GM18867 (cell line): ENCODE data around the gene TP63.
"Not testable (repeated sequence)": the region's sequence is repeated elsewhere in the genome, so short reads cannot be mapped to it uniquely, and the experiment has no call there.

ENCODE experiments used
- ATAC-seq: cut with Tn5 transposase; IDR thresholded peaks from one replicate; pipeline ENCODE4 v1.9.1; 2021; ENCODE audit warnings: mild to moderate bottlenecking, moderate library complexity; ENCODE audit not compliant: unreplicated experiment

TP63 gene

GRCh38 chr3:189625071-189625470, 6.1 kb upstream of the TP63 start:
- ATAC-seq = no peak

GRCh38 chr3:189625572-189625971, 5.6 kb upstream of the TP63 start:
- no peak for ATAC-seq

- no peak for ATAC-seq
These were observed 4.9 kb upstream of the TP63 start for GRCh38 chr3:189626286-189626685.

- ATAC-seq = no peak
These were observed 1.3 kb upstream of the TP63 start for GRCh38 chr3:189629803-189630455.

DNA sequence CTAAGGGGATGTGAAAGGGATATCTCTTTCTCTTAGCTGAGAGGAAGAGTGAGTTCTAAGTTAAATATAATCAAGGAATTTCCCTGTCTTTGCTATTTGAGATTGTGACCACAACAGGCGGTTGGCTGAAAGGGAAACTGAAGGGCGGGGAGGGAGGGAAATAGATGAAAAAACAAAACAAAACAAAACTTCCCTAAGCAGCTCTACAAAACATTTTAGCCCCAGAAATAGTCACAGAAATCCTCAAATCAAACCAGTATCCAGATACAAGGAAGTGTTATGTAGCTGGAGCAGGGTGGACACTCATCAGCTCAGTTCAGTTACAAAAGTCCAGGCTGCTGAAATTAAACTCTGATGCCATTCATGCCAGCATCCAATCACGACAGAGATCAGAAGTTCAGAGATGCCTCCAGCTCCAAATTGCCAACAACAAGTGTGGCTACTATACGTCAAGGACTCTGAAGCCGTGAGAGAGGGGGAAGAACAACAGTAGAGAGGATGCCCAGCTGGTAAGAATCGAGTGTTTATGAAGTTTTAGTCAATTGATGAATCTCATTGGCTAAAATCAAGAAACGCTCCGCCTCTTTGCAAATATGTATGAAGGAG, 319 bp upstream of the TP63 start:
- ATAC-seq = peak; percentile 66

DNA sequence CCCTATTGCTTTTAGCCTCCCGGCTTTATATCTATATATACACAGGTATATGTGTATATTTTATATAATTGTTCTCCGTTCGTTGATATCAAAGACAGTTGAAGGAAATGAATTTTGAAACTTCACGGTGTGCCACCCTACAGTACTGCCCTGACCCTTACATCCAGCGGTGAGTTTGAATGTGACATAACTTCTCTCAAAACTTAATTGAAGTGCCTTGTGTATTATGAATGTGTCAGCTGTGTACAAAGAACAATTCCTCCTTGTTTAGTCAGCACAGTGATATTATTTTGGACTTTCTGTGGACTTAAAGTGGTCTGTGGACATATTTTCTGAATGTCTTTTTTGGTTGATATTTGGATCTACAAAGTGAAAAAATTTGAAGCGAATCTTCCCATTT, 220 bp downstream of the TP63 start:
- no peak for ATAC-seq

GRCh38 chr3:189632242-189632641, 1.1 kb downstream of the TP63 start:
- ATAC-seq = no peak

DNA sequence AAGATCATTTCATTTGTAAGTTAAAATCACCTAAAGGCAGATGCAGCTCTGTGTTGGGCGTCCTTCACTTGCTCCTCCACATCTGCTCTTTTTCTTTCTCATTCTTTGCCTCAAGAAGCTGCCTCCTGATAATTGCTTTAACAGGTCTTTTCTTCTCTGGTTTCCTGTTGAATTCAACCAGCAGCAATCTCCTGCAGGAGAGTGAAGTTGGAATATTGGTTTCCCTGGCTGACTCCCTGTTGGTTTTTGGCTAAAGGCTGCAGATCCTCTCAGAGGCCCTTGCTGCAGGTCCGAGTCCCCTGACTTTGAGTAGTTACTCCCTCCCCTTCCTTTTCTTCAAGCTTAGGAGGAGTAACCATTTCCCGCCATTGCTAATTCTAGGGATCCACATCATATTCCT, 4.2 kb downstream of the TP63 start:
- no peak for ATAC-seq

DNA sequence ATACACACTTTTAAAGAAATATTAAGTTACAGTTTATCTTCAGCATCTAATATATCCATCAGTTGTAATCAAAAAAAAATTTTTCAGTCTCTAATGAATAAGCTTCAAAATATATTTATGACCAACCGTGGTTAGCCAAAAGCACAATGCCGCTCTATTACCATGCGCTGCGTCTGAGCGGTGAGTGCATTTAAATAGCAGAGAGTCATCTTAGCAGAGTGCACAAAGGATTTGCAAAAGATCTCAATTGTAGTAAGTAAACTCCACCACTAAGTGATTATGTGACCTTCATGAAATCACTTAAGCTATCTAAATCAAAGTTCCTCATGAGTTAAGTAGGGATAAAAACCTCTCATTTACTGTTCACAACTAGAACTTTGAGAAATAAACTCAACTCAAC, 4.9 kb downstream of the TP63 start:
- ATAC-seq = no peak

DNA sequence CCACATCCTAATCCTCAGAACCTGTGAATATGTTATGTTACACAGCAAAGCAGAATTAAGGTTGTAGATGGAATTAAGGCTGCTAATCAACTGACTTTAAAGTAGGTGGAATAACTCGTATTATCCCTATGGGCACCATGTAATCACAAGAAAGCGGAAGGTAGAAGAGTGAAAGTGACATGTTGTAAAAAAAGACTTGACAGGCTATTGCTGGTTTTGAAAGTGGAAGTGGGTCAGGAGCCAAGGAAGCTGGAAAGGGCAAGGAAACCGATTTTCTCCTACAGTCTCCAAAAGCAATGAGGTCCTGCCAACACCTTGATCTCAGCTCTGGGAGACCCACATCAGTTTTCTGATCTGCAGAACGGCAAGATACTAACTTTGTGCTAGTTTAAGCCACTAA, 6.6 kb downstream of the TP63 start:
- no peak for ATAC-seq

DNA sequence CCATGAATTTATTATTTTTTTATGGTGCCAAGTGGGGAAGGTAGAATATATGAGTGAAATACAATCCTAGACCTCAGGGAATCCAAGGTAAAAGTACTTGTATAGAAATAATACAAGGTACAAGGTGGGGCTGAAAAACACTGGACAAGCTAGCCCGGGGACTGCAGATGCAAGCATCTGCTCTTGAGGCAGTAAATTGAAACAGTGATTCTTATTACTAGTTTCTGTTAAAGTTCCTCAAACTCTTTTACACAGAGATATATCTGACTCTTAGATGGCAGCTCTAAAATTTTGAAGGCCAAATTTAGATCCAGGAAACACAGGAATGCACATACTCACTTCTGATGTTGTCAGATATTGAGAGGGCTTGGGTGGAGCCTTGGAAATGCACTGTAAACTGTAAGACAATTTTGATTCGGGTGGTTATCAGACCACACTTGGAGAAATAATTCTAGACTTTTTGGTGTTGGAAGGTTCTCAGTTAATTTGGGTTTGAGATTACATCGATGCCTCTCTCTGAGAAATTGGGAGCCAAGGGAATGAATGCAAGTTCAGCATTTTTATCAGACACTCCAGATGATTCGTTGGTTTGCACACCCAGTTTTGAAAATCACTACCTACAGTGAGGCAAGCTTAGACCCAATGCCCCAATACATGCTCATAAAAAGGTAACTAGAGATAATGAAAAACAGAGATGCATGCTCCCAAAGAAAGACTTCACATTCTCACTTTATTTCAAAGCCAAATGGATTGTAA, 7.3 kb downstream of the TP63 start:
- peak; percentile 65 for ATAC-seq

GRCh38 chr3:189641776-189642175, 10.6 kb downstream of the TP63 start:
- ATAC-seq = peak; percentile 73

DNA sequence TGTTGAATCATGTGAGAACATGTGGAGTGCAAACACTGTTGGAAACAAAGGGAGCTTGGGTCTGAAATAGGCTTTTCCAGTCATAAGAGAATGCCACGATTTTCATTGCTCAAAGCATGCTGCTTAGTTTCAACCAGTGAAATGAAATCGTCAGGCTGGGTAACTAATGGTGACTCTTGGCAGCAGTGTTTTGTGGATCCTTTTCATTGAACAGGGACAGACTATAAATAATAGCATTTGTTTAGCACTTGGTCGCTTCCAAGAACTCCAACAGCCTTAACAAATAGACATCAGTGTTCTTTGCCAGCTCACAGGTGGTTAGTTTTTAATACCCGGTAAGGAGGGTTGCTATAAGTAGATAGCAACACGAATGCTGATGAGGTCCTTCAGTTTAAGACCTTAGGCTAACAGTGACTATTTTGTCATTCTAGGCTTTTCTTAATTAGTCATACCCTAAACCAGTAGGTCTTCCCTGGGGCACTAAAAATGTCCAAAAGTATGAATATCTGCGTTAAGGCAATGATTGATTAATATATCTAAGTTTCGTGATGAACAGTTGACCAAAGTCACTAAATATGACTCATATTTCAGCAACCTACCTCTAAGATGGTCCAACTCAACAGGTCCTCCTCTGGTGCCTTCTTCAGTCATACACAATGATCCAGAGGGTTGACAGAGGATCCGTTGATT, 15.8 kb downstream of the TP63 start:
- peak; percentile 51 for ATAC-seq

- ATAC-seq = no peak
These were observed 20.9 kb downstream of the TP63 start for GRCh38 chr3:189652042-189652441.

GRCh38 chr3:189655617-189656016, 24.4 kb downstream of the TP63 start:
- peak; percentile 70 for ATAC-seq

- ATAC-seq = no peak
These were observed 28.4 kb downstream of the TP63 start for GRCh38 chr3:189659571-189659970.

- no peak for ATAC-seq
These were observed 33.1 kb downstream of the TP63 start for GRCh38 chr3:189664311-189664710.

- not testable (repeated sequence) for ATAC-seq
These were observed 41.2 kb downstream of the TP63 start for GRCh38 chr3:189672346-189672745.

GRCh38 chr3:189673535-189673934, 42.3 kb downstream of the TP63 start:
- peak; percentile 93 for ATAC-seq

- no peak for ATAC-seq
These were observed 43.2 kb downstream of the TP63 start for GRCh38 chr3:189674249-189674913.

GRCh38 chr3:189677667-189678066, 46.5 kb downstream of the TP63 start:
- peak; percentile 61 for ATAC-seq
